Stimulated activated CD4-positive, alpha-beta T cell treated with anti-CD3 and anti-CD28 coated beads, Interleukin-12 subunit alpha, Interleukin-12 subunit beta, amount 100 ng/mL, for 48 hours (primary cell): ENCODE results near the gene CD82.
"Not testable (repeated sequence)": the region's sequence is repeated elsewhere in the genome, so short reads cannot be mapped to it uniquely, and the experiment has no call there.

ENCODE experiments used
- DNase-seq, 3 donors: peaks; one replicate each; pipeline ENCODE4 v3.0.0-alpha.2; 2020; ENCODE audit warnings: low read depth in 2 of 3, low spot score in 1 of 3

The CD82 gene

GRCh38 chr11:44533921-44534711 lies 31.3 kb upstream of the CD82 start:
- DNase-seq: no peak

- DNase-seq: no peak
Observed at GRCh38 chr11:44535191-44535980, 30.1 kb upstream of the CD82 start.

- no peak for DNase-seq
Observed at GRCh38 chr11:44536788-44537516, 28.5 kb upstream of the CD82 start.

GRCh38 chr11:44537679-44538078 lies 27.8 kb upstream of the CD82 start:
- DNase-seq: no peak

- peak; percentile 54 to 78 (median 61) for DNase-seq
Observed at GRCh38 chr11:44538375-44539054, 26.9 kb upstream of the CD82 start.

- DNase-seq: no peak
Observed at GRCh38 chr11:44539971-44540370, 25.5 kb upstream of the CD82 start.

- DNase-seq: no peak
Observed at GRCh38 chr11:44540667-44541066, 24.8 kb upstream of the CD82 start.

- no peak for DNase-seq
Observed at GRCh38 chr11:44542372-44542771, 23.1 kb upstream of the CD82 start.

- DNase-seq: not testable (repeated sequence)
Observed at GRCh38 chr11:44546984-44547383, 18.5 kb upstream of the CD82 start.

GRCh38 chr11:44547534-44547933 lies 17.9 kb upstream of the CD82 start:
- not testable (repeated sequence) for DNase-seq

- no peak for DNase-seq
Observed at GRCh38 chr11:44548032-44548695, 17.3 kb upstream of the CD82 start.

GRCh38 chr11:44548961-44549749 lies 16.3 kb upstream of the CD82 start:
- not testable (repeated sequence) for DNase-seq

GRCh38 chr11:44550123-44550522 lies 15.3 kb upstream of the CD82 start:
- DNase-seq: no peak

GRCh38 chr11:44551456-44552139 lies 13.9 kb upstream of the CD82 start:
- no peak for DNase-seq

GRCh38 chr11:44555031-44555800 lies 10.2 kb upstream of the CD82 start:
- no peak for DNase-seq

- DNase-seq: peak in 2 of 3 donors; percentile 62 to 64
Observed at GRCh38 chr11:44556735-44557409, 8.6 kb upstream of the CD82 start.

GRCh38 chr11:44557464-44557863 lies 8.0 kb upstream of the CD82 start:
- DNase-seq: no peak
